ENCODE data around the gene DPP10.

Gene DPP10

DNA sequence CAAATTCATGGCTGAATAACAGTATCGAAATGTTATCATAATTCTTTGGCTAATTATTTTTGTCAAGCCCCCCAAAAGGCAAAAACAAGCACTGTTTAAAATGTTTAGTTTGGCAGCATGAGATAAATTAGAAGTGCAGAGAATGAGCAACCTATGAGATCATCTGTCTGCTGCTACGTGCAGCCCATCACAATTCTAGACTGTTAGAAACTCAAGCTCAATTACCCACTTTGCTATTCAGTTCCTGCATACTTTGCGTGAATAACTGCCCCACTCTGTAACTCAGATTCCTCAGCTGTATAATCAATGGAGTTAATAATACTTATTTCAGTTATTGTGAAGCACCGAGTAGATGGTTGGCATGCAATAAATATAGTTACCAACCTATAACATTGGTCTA lies 1181.9 kb downstream of the DPP10 start:
- DNase-seq (ENCODE audit: low spot score): no peak
- Mint-ChIP-seq H3K4me1 (ENCODE audit: low read depth) (no peaks in the 10 kb centered on the region), H3K4me3 (no peak overlapping the region)

DNA sequence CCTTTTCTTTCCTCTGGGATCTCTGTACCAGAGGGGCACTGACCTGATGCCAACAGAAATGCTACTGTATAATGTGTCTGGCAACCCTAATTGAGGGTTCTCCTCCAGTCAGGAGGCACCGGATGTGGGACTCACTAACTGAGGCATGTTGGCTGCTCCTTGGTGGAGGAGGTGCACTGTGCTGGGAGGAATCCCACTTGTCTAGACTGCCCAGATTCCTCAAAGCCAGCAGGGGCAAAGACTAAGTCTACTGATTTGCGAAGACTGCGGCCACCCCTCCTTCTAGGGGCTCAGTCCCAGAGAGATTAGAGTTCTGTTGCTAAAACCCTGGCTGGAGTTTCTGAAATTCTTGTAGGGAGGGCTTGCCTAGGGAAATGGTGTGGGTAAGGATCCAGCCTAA lies 1192.1 kb downstream of the DPP10 start:
- Mint-ChIP-seq H3K27ac (no peak overlapping the region), H3K4me1 (ENCODE audit: low read depth) (no peaks in the 10 kb centered on the region), H3K4me3 (no peak overlapping the region), H3K36me3 (ENCODE audit: low read depth) (peaks cover 2% of the 10 kb centered on the region), H3K9me3 (peaks cover 51% of the 10 kb centered on the region), H3K27me3 (ENCODE audit: low read depth) (no peaks in the 10 kb centered on the region)
- no peak for DNase-seq (ENCODE audit: low spot score)

More for the DNA sequence above, 1181.9 kb downstream of the DPP10 start:
- no peaks in the 10 kb centered on the region for H3K27me3 Mint-ChIP-seq (ENCODE audit: low read depth)
- no peak overlapping the region for H3K27ac Mint-ChIP-seq
- H3K36me3 Mint-ChIP-seq (ENCODE audit: low read depth): no peaks in the 10 kb centered on the region
- H3K9me3 Mint-ChIP-seq: peaks cover 26% of the 10 kb centered on the region

GRCh38 chr2:115635430-115635829 lies 1193.0 kb downstream of the DPP10 start:
- no peak for DNase-seq (ENCODE audit: low spot score)
- Mint-ChIP-seq H3K27ac (no peak overlapping the region), H3K36me3 (ENCODE audit: low read depth) (peaks cover 2% of the 10 kb centered on the region), H3K27me3 (ENCODE audit: low read depth) (no peaks in the 10 kb centered on the region), H3K9me3 (peaks cover 48% of the 10 kb centered on the region), H3K4me1 (ENCODE audit: low read depth) (no peaks in the 10 kb centered on the region), H3K4me3 (no peak overlapping the region)

DNA sequence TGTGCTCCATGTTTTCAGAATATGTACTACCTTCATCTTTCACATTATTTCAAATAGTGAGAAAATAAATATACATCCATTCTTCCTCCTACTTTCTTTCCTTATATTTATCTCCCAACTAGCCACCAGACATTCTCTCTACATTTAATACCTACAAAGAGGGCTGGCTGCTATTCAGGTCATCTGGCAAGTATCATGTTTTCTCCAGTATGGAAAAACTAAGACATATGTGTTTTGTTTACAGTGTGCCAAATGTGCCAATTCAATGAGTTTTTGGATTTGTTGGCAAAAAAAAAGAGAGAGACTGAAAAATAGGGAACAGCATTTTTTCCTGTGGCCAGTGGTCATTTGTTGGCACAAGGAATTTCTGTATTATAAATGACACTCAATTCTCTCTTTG lies 1207.3 kb downstream of the DPP10 start:
- H3K4me1 Mint-ChIP-seq (ENCODE audit: low read depth): no peaks in the 10 kb centered on the region
- no peaks in the 10 kb centered on the region for H3K27me3 Mint-ChIP-seq (ENCODE audit: low read depth)
- H3K4me3 Mint-ChIP-seq: no peak overlapping the region
- no peaks in the 10 kb centered on the region for H3K36me3 Mint-ChIP-seq (ENCODE audit: low read depth)
- DNase-seq (ENCODE audit: low spot score): no peak
- H3K27ac Mint-ChIP-seq: no peak overlapping the region
- H3K9me3 Mint-ChIP-seq: peaks cover 40% of the 10 kb centered on the region

DNA sequence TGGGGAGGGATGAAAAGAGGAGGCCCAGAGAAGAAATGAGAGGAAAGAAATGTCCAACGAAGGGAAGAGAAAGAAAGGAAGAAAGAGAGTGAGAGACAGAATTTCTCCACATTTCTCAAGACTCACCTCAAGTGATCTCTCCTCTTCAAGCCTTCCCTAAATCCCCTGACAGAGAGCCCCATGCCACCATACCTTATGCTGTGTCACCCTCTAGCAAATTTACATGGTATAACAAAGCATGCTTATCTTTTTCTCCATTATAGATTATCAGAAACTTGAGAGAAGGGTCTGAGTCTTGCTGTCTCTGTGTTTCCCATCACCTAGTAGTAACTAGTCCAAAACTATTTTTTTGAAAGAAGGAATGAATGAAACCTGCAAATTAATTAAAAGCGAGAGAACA lies 1208.4 kb downstream of the DPP10 start:
- H3K4me1 Mint-ChIP-seq (ENCODE audit: low read depth): no peaks in the 10 kb centered on the region
- no peak overlapping the region for H3K27ac Mint-ChIP-seq
- H3K9me3 Mint-ChIP-seq: peaks cover 34% of the 10 kb centered on the region
- H3K27me3 Mint-ChIP-seq (ENCODE audit: low read depth): no peaks in the 10 kb centered on the region
- H3K4me3 Mint-ChIP-seq: no peak overlapping the region
- DNase-seq (ENCODE audit: low spot score): no peak
- no peaks in the 10 kb centered on the region for H3K36me3 Mint-ChIP-seq (ENCODE audit: low read depth)

DNA sequence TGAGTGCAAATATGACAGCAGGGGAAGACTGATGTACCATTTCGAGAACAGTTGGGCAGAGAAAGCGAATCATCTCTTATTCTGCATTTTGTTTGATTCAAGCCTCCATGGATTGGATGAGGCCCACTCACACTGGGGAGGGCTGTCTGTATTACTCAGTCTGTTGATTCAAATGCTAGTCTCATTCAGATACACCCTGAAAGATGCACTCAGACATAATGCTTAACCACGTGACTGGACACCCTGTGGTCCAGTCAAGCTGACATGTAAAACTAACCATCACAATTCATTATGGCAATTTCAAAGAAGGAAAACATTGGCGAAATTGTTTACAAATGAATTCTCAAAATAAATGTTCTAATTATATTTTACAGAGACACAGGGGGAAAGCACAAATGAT lies 1210.2 kb downstream of the DPP10 start:
- peaks cover 29% of the 10 kb centered on the region for H3K9me3 Mint-ChIP-seq
- H3K4me1 Mint-ChIP-seq (ENCODE audit: low read depth): no peaks in the 10 kb centered on the region
- no peak overlapping the region for H3K4me3 Mint-ChIP-seq
- H3K36me3 Mint-ChIP-seq (ENCODE audit: low read depth): no peaks in the 10 kb centered on the region
- no peaks in the 10 kb centered on the region for H3K27me3 Mint-ChIP-seq (ENCODE audit: low read depth)
- no peak overlapping the region for H3K27ac Mint-ChIP-seq
- no peak for DNase-seq (ENCODE audit: low spot score)

GRCh38 chr2:115654362-115654761 lies 1211.9 kb downstream of the DPP10 start:
- H3K27me3 Mint-ChIP-seq (ENCODE audit: low read depth): no peaks in the 10 kb centered on the region
- no peaks in the 10 kb centered on the region for H3K4me1 Mint-ChIP-seq (ENCODE audit: low read depth)
- H3K4me3 Mint-ChIP-seq: no peak overlapping the region
- no peak overlapping the region for H3K27ac Mint-ChIP-seq
- no peak for DNase-seq (ENCODE audit: low spot score)
- peaks cover 22% of the 10 kb centered on the region for H3K9me3 Mint-ChIP-seq
- no peaks in the 10 kb centered on the region for H3K36me3 Mint-ChIP-seq (ENCODE audit: low read depth)

GRCh38 chr2:115678129-115678528 lies 1235.7 kb downstream of the DPP10 start:
- no peaks in the 10 kb centered on the region for H3K4me1 Mint-ChIP-seq (ENCODE audit: low read depth)
- no peak overlapping the region for H3K27ac Mint-ChIP-seq
- DNase-seq (ENCODE audit: low spot score): no peak
- H3K9me3 Mint-ChIP-seq: peaks cover 54% of the 10 kb centered on the region
- H3K4me3 Mint-ChIP-seq: no peak overlapping the region
- H3K36me3 Mint-ChIP-seq (ENCODE audit: low read depth): no peaks in the 10 kb centered on the region
- no peaks in the 10 kb centered on the region for H3K27me3 Mint-ChIP-seq (ENCODE audit: low read depth)

DNA sequence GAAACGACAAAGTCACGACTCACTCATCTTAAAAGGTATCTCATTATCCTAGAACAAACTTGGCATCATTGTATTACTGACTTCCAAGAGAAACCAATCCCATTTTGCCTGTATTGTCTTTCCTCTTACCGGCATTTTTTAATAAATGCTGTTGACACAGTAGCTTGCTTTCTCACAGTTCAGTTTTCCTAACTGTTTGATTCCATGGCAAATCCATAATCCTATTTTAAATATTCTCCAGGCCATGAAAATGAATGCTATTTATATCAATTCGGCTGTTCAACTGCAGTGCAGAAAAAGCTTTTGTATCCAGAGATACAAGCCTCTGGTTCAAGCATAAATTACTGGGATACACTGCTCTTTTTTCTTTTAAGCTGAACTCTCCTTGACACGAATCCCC lies 1241.9 kb downstream of the DPP10 start:
- H3K27me3 Mint-ChIP-seq (ENCODE audit: low read depth): no peaks in the 10 kb centered on the region
- H3K4me1 Mint-ChIP-seq (ENCODE audit: low read depth): no peaks in the 10 kb centered on the region
- H3K36me3 Mint-ChIP-seq (ENCODE audit: low read depth): no peaks in the 10 kb centered on the region
- H3K9me3 Mint-ChIP-seq: peaks cover 46% of the 10 kb centered on the region
- no peak overlapping the region for H3K27ac Mint-ChIP-seq
- DNase-seq (ENCODE audit: low spot score): no peak
- no peak overlapping the region for H3K4me3 Mint-ChIP-seq

- Mint-ChIP-seq H3K9me3 (peaks cover 37% of the 10 kb centered on the region), H3K27ac (no peak overlapping the region), H3K27me3 (ENCODE audit: low read depth) (no peaks in the 10 kb centered on the region), H3K36me3 (ENCODE audit: low read depth) (no peaks in the 10 kb centered on the region), H3K4me1 (ENCODE audit: low read depth) (no peaks in the 10 kb centered on the region), H3K4me3 (no peak overlapping the region)
- DNase-seq (ENCODE audit: low spot score): no peak
Measured at GRCh38 chr2:115691409-115691808, 1249.0 kb downstream of the DPP10 start.

DNA sequence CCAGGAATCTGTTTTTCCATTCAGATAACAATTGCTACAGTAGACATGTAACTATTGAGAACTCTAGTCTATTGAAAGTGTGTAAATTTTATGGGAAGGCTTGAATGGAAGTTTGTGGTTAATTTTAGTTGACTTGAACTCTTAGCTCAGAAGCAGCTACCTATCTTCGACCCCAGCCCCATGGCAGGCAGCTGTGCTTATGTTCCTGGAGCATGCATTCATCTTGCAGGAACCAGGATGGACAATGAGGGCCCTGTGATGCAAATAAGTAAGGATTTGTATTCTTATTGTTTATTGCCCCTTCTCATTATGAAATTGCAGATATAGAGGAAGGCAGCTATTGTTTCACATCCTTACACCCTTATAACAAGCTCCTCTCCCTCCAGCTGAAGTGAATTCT lies 1252.2 kb downstream of the DPP10 start:
- Mint-ChIP-seq H3K4me1 (ENCODE audit: low read depth) (no peaks in the 10 kb centered on the region), H3K27me3 (ENCODE audit: low read depth) (no peaks in the 10 kb centered on the region), H3K4me3 (no peak overlapping the region), H3K27ac (no peak overlapping the region), H3K36me3 (ENCODE audit: low read depth) (no peaks in the 10 kb centered on the region), H3K9me3 (peaks cover 33% of the 10 kb centered on the region)
- DNase-seq (ENCODE audit: low spot score): no peak

DNA sequence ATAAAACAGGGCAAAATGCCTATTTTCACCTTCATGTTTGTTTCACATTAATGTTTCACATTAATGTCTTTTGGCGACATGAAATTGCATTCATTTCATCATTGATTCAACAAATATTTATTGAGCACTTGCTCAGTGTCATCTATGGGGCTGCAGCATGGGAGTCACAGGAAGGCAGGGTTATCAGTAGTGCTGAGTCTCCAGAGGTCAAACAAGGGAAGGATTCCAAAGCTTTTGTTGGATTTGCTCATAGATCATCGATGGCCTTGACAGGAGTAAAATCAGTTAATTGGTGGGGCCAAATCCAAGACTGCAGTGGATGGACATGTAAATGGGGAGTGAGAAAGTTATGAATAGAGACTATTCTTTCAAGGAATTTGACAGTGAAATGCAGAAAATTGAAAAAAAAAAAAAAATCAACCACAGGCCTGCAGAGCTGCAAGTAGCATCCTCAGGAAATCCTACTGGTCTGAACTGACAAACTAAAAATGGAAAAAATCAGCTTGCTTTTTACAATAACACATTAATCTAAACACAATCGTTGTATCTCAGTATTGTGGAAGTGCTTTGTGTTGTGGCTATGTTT lies 1290.8 kb downstream of the DPP10 start:
- Mint-ChIP-seq H3K36me3 (ENCODE audit: low read depth) (no peaks in the 10 kb centered on the region), H3K4me3 (no peak overlapping the region), H3K27me3 (ENCODE audit: low read depth) (no peaks in the 10 kb centered on the region), H3K27ac (no peak overlapping the region), H3K4me1 (ENCODE audit: low read depth) (no peaks in the 10 kb centered on the region), H3K9me3 (peaks cover 41% of the 10 kb centered on the region)
- no peak for DNase-seq (ENCODE audit: low spot score)

GRCh38 chr2:115738111-115738510 lies 1295.7 kb downstream of the DPP10 start:
- Mint-ChIP-seq H3K36me3 (ENCODE audit: low read depth) (no peaks in the 10 kb centered on the region), H3K9me3 (peaks cover 43% of the 10 kb centered on the region), H3K27me3 (ENCODE audit: low read depth) (no peaks in the 10 kb centered on the region), H3K27ac (no peak overlapping the region), H3K4me1 (ENCODE audit: low read depth) (no peaks in the 10 kb centered on the region), H3K4me3 (no peak overlapping the region)
- no peak for DNase-seq (ENCODE audit: low spot score)

DNA sequence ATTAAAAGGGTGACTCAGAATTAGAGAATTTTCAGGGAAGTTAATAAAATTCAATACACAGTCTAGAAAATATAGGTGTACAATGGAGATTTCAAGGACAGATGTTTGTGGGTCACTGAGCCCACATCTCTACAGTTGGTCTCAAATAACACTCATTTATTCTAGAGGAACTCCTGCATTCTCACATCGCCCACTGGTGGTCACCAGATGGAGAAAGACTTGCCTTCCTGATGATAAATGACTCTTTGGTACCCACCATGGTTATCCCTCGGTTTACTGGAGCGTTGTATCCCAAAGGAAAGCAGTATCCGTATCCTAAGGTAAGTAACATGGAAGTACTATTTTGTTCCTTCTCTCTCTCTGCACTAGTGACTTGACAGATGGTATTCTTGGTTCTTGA lies 1297.1 kb downstream of the DPP10 start:
- DNase-seq (ENCODE audit: low spot score): no peak

DNA sequence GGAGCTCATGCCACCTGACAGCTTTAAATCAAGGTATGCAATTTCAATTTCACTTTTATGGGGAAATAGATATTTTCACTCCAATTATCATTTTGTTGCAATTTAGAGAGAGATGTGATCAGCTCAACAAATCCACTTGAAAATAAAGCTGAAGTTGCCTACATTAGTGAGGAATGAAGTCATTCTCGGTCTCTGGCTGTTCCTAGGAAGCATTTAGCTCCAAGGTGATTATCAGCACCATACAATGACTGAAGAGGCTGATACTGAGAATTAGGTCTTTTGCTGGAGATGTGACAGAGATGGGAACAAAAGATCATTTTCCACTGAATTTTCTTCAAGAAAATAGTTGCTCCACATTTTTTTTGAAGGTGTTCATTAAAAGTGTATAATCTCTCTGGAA lies 1303.7 kb downstream of the DPP10 start:
- Mint-ChIP-seq H3K27ac (no peak overlapping the region), H3K4me3 (no peak overlapping the region), H3K9me3 (peaks cover 32% of the 10 kb centered on the region), H3K36me3 (ENCODE audit: low read depth) (no peaks in the 10 kb centered on the region), H3K27me3 (ENCODE audit: low read depth) (no peaks in the 10 kb centered on the region), H3K4me1 (ENCODE audit: low read depth) (no peaks in the 10 kb centered on the region)
- no peak for DNase-seq (ENCODE audit: low spot score)

More for the DNA sequence above, 1297.1 kb downstream of the DPP10 start:
- H3K36me3 Mint-ChIP-seq (ENCODE audit: low read depth): no peaks in the 10 kb centered on the region
- no peaks in the 10 kb centered on the region for H3K4me1 Mint-ChIP-seq (ENCODE audit: low read depth)
- no peak overlapping the region for H3K27ac Mint-ChIP-seq
- no peaks in the 10 kb centered on the region for H3K27me3 Mint-ChIP-seq (ENCODE audit: low read depth)
- no peak overlapping the region for H3K4me3 Mint-ChIP-seq
- peaks cover 46% of the 10 kb centered on the region for H3K9me3 Mint-ChIP-seq

Measured in T-helper 2 cell treated with Interferon-gamma antibody and Interleukin-4, amounts not matched to agents 5 μg/mL and 100 μg/mL, for 36 hours (primary cell).